ENCODE data around the gene MRPL19.
"Not testable (repeated sequence)": the region's sequence is repeated elsewhere in the genome, so short reads cannot be mapped to it uniquely, and the experiment has no call there.

Gene MRPL19

GRCh38 chr2:75675908-75676307, 29.3 kb downstream of the MRPL19 start:
- no peak for DNase-seq

- no peak for DNase-seq
These were observed 29.9 kb downstream of the MRPL19 start for GRCh38 chr2:75676464-75676863.

- DNase-seq, result no peak
These were observed 33.0 kb downstream of the MRPL19 start for GRCh38 chr2:75679556-75679955.

GRCh38 chr2:75680402-75680801, 33.8 kb downstream of the MRPL19 start:
- no peak for DNase-seq

- not testable (repeated sequence) for DNase-seq
These were observed 36.8 kb downstream of the MRPL19 start for GRCh38 chr2:75683430-75683829.

GRCh38 chr2:75688196-75688595, 41.6 kb downstream of the MRPL19 start:
- no peak for DNase-seq

- DNase-seq, result no peak
These were observed 52.3 kb downstream of the MRPL19 start for GRCh38 chr2:75698918-75699317.

- DNase-seq, result no peak
These were observed 56.0 kb downstream of the MRPL19 start for GRCh38 chr2:75702593-75702992.

GRCh38 chr2:75703589-75704287, 57.2 kb downstream of the MRPL19 start:
- DNase-seq, result no peak

- no peak for DNase-seq
These were observed 59.3 kb downstream of the MRPL19 start for GRCh38 chr2:75705921-75706320.

GRCh38 chr2:75707901-75708300, 61.3 kb downstream of the MRPL19 start:
- no peak for DNase-seq

GRCh38 chr2:75709297-75709696, 62.7 kb downstream of the MRPL19 start:
- no peak for DNase-seq

- peak; percentile 24 for DNase-seq
These were observed 63.6 kb downstream of the MRPL19 start for GRCh38 chr2:75710220-75710576.

- DNase-seq, result peak; percentile 84
These were observed 64.1 kb downstream of the MRPL19 start, which contains the start of gene GCFC2 for GRCh38 chr2:75710577-75711253. TSS of gene GCFC2 (minus strand) at chr2:75710915. CDS start at chr2:75710855, 60 bp downstream.

GRCh38 chr2:75711590-75711989, 65.0 kb downstream of the MRPL19 start:
- DNase-seq, result not testable (repeated sequence)

GRCh38 chr2:75716406-75716805, 69.8 kb downstream of the MRPL19 start:
- DNase-seq, result no peak

GRCh38 chr2:75719616-75720015, 73.0 kb downstream of the MRPL19 start:
- DNase-seq, result no peak

GRCh38 chr2:75720525-75720924, 73.9 kb downstream of the MRPL19 start:
- no peak for DNase-seq

GRCh38 chr2:75722687-75723086, 76.1 kb downstream of the MRPL19 start:
- DNase-seq, result no peak

- no peak for DNase-seq
These were observed 82.2 kb downstream of the MRPL19 start for GRCh38 chr2:75728614-75729419.

GRCh38 chr2:75729861-75730260, 83.3 kb downstream of the MRPL19 start:
- no peak for DNase-seq

- DNase-seq, result no peak
These were observed 89.7 kb downstream of the MRPL19 start for GRCh38 chr2:75736276-75736675.

- DNase-seq, result no peak
These were observed 91.4 kb downstream of the MRPL19 start for GRCh38 chr2:75737961-75738360.
